COLO668 (cell line): ENCODE measurements around the gene TTLL8.
"Not testable (repeated sequence)": the region's sequence is repeated elsewhere in the genome, so short reads cannot be mapped to it uniquely, and the experiment has no call there.

Source experiments
- DNase-seq: peaks from one replicate; lab custom pipeline; 2025; ENCODE audit not compliant: unreplicated experiment; lab: John Stamatoyannopoulos, UW

The TTLL8 gene

GRCh38 chr22:49992921-49993648 lies 65.0 kb downstream of the TTLL8 start:
- DNase-seq, result peak; percentile 77

GRCh38 chr22:49991907-49992533 lies 66.1 kb downstream of the TTLL8 start:
- DNase-seq, result no peak

- DNase-seq, result no peak
Observed at GRCh38 chr22:49991167-49991566, 66.9 kb downstream of the TTLL8 start.

GRCh38 chr22:49989826-49990225 lies 68.3 kb downstream of the TTLL8 start:
- DNase-seq, result not testable (repeated sequence)

GRCh38 chr22:49986325-49986724 lies 71.8 kb downstream of the TTLL8 start:
- DNase-seq, result no peak

- no peak for DNase-seq
Observed at GRCh38 chr22:49983148-49984042, 74.7 kb downstream of the TTLL8 start.

- DNase-seq, result not testable (repeated sequence)
Observed at GRCh38 chr22:49981799-49982198, 76.3 kb downstream of the TTLL8 start.

- DNase-seq, result peak; percentile 51
Observed at GRCh38 chr22:49979587-49980264, 78.4 kb downstream of the TTLL8 start.

- DNase-seq, result no peak
Observed at GRCh38 chr22:49977578-49977977, 80.5 kb downstream of the TTLL8 start.

GRCh38 chr22:49976439-49977175 lies 81.5 kb downstream of the TTLL8 start:
- DNase-seq, result no peak

GRCh38 chr22:49975543-49976389 lies 82.3 kb downstream of the TTLL8 start:
- no peak for DNase-seq

- no peak for DNase-seq
Observed at GRCh38 chr22:49973018-49973961, 84.8 kb downstream of the TTLL8 start.

- DNase-seq, result no peak
Observed at GRCh38 chr22:49972163-49973017, 85.7 kb downstream of the TTLL8 start.

- peak; percentile 64 for DNase-seq
Observed at GRCh38 chr22:49971232-49972162, 86.6 kb downstream of the TTLL8 start.

GRCh38 chr22:49970528-49971231 lies 87.4 kb downstream of the TTLL8 start:
- DNase-seq, result peak; percentile 96
